HG02759 (cell line): Measurements from ENCODE around the gene BCAR1.
"Not testable (repeated sequence)": the region's sequence is repeated elsewhere in the genome, so short reads cannot be mapped to it uniquely, and the experiment has no call there.

Experiments used
- ATAC-seq: cut with Tn5 transposase; IDR thresholded peaks from one replicate; pipeline ENCODE4 v1.9.1; 2021; ENCODE audit warnings: mild to moderate bottlenecking, moderate library complexity; ENCODE audit not compliant: unreplicated experiment

The BCAR1 gene

DNA sequence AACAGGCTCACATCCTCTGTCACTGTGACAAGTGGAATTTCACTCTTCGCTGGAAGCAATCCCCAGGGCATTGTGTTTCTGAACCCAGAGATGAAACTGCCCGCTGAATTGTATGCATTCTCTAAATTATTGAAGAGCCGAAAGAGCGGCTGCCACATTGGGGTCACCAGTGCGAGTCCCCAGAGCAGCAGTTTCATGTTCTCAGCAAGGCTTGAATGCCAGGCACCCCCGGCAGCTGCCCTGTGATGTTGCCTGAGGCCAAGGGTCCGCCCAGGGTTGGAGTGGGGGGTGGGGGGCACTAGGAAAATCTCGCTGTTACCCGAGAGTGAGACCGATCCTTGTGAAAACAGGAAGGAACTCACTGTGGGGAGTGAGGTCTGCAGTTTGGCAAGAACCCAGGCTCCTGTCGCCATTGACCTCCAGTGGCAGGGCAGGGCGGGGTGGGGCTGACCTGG, 20.7 kb upstream of the BCAR1 start:
- ATAC-seq, result peak; percentile 39

GRCh38 chr16:75271441-75272096, 20.1 kb upstream of the BCAR1 start:
- peak; percentile 30 for ATAC-seq

DNA sequence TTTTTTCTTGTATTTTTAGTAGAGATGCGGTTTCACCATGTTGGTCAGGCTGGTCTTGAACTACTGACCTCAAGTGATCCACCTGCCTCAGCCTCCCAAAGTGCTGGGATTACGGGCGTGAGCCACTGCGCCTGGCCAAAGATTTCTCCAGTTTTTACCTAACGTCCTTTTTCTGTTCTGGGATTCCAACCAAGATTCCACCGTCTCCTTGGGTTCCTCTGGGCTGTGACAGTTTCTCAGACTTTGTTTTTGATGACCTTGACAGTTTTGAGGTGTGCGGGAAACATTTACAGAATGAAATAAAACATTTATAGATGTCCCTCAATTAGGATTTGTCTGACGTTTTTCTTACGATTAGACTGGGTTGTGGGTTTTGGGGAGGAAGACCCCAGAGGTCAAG, 17.9 kb upstream of the BCAR1 start:
- not testable (repeated sequence) for ATAC-seq

- ATAC-seq, result no peak
These were observed 16.3 kb upstream of the BCAR1 start for GRCh38 chr16:75267631-75268264.

GRCh38 chr16:75266738-75267630, 15.6 kb upstream of the BCAR1 start:
- ATAC-seq, result no peak

DNA sequence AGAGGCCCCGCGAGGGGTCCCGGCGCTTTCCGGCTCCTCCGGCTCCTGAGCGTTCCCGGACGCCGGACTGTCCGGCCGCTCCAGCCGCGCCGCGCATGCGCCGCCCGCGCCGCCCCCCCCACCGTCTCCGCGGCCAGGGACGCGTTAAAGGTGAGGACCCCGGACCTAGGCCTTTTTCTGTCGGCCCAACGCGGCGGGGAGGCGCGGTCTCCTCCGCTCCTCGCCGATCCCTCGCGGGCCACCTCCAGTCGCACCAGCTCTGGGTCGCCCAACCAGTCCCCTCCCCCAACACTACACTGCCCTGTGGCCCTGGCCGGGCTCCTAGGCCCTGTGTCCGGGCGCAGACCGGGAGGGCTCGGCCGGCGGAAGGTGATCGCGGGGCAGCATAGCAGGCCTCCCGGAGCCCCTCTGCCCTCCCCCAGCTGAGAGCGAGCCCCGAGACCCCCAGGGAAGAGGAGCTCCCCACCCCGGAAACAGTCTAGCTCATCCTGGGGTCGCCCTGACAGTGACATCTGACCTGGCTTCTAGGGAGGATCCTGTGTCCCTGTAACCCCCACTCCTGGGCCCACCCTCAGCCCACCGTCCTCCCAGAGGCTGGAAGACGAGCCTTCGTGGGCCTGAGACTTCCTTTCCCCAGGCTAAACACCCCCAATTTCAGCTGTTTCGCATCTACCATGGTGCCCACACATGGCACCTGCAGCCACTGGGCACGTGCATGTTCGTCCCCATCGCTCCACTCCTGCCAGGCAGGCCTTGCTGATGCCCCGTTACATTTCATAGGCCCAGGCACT, 14.7 kb upstream of the BCAR1 start:
- ATAC-seq, result peak; percentile 77

- ATAC-seq, result peak; percentile 34
These were observed 13.8 kb upstream of the BCAR1 start for GRCh38 chr16:75264999-75265910.

- ATAC-seq, result no peak
These were observed 13.1 kb upstream of the BCAR1 start for GRCh38 chr16:75264457-75264998.

DNA sequence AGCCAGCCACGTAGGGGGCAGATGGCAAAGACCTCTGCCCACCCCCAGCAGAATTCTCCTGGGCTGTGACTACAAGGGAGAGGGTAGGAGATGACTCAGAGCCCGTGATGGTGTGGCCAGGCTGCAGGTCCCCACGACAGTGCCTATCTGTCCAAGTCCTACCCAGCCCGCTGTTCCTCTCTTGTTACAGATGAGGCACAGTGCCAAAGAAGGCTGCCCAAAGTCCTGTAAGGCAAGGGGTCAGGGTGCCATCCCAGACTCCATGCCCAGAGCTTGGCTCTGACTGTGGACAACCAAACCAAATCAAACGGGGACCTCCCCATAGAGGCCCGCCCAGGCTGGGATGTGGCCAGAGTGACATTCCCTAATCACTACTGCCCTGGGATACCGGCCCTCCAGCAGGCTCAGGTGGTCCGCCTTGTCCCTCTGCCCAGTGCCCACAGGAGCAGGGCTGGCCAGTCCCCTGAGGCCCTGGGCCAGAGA, 12.6 kb upstream of the BCAR1 start:
- ATAC-seq, result no peak

GRCh38 chr16:75263291-75263962, 12.0 kb upstream of the BCAR1 start:
- ATAC-seq, result no peak

- ATAC-seq, result no peak
These were observed 11.3 kb upstream of the BCAR1 start for GRCh38 chr16:75262800-75263127.

- ATAC-seq, result no peak
These were observed 10.8 kb upstream of the BCAR1 start for GRCh38 chr16:75262104-75262799.

DNA sequence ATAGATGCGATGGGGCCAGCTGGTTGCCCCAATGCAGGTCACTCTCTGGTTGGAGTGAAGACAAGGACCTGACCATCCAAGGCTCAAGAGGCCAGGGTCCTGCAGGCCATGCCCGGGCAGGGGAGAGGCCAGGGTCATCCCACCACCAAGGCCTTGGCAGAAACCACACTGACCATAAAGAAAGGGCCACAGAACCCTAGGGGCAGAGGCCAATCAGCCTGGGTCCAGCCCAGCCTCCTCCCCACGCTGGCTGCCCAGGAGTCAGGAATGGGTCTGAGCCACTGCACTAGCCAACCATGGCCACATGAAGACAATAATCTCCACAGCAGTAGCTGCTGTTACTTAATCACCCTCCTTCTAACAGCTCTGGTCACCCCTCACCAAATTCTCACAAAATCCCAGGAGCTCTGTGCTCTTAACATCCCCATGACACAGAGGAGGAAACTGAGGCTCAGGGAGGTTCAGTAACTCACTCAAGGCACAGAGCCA, 10.2 kb upstream of the BCAR1 start:
- no peak for ATAC-seq

DNA sequence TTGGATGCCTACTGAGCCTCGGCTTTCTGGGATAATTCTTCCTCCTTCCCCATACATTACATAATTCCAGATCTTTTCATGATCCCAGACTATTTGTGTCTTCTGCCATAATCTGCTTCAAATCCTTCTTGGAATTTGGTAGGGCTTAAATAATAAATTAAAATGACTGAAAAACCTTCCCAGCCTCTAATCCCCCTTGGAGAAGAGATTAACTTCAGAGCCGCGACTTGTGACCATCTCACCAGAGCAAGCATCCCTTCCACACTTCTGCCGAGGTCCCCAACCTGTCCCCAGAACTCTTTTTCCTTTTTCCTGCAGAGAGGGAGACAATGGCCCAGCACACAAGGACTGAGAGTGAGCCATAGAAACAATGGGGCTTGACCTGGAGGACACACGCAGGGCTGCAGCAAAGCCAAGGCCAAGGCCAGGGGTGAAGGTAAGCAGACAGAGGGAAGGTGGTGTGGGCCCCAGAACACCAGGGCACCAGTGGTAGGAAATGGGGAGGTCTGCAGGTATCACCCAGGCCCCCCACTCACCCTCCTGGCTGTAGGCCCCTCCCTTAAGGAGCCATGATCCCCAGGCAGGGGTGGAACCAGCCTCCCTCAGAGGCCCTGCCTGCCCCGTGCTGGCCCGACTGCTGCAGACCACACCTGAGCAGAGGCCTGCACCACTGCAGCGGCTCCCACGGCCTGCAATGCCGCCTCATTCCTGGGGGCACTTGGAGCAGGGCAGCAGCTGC, 9.6 kb upstream of the BCAR1 start:
- no peak for ATAC-seq

GRCh38 chr16:75258807-75259141, 7.3 kb upstream of the BCAR1 start:
- no peak for ATAC-seq

DNA sequence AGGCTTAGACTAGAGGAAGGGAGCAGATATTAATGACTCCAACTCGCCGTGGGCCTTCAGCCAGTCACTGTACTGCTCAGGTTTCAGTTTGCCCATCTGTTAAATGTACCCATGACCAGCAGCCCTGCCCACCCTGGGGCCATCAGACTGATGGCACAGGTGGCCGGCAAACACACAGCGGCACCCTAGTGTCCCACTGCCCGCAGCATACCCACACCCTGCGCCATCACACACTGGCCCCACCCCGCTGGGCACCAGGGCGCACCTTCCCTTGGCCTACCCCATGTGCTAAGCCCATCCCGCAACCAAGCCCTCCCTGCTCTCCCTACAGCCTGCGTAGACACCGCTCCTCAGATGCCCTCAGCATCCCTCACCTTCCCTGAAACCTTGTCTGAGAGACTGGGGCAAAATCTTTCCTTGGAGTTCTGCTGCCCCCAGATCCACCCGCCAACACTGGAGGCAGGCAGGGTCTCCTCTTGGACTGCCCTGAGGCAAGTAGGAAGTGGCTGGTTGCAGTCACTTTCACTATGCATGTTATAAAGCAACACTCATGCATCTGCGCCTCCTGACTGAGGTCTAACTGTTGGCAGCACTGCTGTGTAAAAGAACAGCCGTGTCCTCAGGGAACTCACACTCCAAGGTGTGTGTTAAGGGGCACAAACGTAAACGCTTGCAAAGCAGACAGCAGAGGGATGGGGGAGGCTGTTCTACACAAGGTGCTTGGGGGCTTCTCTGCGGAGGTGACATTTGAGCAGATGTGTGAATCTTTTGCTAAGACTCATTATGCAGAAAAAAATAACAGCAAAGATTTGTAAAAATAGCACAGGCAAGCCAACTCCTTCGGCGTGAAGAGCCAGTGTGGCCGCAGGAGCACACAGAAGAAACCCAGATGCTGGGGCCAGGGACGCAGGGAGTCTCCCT, 6.7 kb upstream of the BCAR1 start:
- no peak for ATAC-seq
